Vagina (tissue), 2 donors: ENCODE data around the gene SLC66A1.

Experiments used
- CTCF ChIP-seq, 3 experiments: fragments of 450-650 bp in 2 of 3; fragments of 200-600 bp in 1 of 3; sonication (generic) in 1 of 3; IDR thresholded peaks; one replicate each; pipeline ENCODE4 v1.5.1; 2017 to 2019; ENCODE audit warnings: antibody characterized with exemption in 3 of 3, mild to moderate bottlenecking in 2 of 3, moderate library complexity in 2 of 3
- POLR2A ChIP-seq, 2 donors: fragments of 450-650 bp; IDR thresholded peaks; one replicate each; pipeline ENCODE4 v1.6.1; 2017; ENCODE audit warnings: antibody characterized with exemption in 2 of 2, mild to moderate bottlenecking in 2 of 2, moderate library complexity in 2 of 2

DNA sequence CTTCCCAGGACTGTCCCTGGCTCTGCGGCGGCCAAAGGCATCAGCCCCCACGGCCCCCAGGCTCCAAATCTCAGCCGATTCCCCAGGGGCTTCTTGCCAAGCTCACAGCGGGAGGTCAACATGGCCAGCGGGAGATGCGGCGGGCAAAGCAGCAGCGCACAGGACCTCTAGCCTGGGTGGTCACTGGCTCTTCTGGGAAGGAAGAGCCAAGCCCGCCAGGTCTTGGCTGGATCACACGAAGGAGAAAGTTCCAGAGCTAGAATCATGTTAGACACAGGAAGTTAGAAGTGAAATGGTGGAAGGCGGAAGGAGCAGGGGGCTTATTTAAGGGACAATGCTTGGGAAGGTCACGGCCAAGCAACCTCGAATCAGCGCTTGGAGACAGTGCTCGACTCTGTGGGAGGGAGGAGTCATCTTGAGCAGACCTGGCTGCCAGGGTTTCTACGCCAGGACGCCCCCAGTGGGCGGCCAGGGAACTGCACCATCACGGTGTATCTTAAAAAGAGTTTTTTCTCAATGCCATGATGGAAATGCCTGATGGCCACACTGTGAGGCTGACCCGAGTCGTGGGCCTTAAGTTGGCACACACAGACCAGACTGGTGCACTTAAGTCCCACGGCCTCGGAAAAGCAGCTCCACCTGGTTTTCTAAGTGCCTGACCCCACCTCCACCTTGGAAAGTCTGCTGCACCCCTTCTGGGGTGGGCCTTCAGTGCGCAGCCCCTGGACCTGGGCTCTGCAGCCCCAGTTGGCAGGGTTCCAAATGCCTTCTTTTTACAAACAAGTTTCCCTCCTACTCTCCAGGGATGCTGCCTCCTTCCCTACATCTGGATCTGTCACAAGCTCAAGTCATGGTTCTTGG is 29.3 kb downstream of the SLC66A1 start:
- TF ChIP-seq CTCF (IDR thresholded peaks at IDR 0.05) (peak; percentile 44 to 61 (median 47)), POLR2A (IDR thresholded peaks at IDR 0.05) (no peak)
